ENCODE results near the gene RPS29. TPM values are rescaled to one million over a fixed set of nuclear protein-coding genes. Genes with fewer than 3 reads are reported as not detected.

The RPS29 gene
- total and polyA plus RNA-seq, 2 of the 13 experiments (the other 11 are each of a cell fraction or from before 2014, with no cell fraction given), result 4,303 to 8,215 TPM

GRCh38 chr14:49585803-49586672 lies at the start of gene RPS29 (continued):
- TF ChIP-seq, protein P1, sequence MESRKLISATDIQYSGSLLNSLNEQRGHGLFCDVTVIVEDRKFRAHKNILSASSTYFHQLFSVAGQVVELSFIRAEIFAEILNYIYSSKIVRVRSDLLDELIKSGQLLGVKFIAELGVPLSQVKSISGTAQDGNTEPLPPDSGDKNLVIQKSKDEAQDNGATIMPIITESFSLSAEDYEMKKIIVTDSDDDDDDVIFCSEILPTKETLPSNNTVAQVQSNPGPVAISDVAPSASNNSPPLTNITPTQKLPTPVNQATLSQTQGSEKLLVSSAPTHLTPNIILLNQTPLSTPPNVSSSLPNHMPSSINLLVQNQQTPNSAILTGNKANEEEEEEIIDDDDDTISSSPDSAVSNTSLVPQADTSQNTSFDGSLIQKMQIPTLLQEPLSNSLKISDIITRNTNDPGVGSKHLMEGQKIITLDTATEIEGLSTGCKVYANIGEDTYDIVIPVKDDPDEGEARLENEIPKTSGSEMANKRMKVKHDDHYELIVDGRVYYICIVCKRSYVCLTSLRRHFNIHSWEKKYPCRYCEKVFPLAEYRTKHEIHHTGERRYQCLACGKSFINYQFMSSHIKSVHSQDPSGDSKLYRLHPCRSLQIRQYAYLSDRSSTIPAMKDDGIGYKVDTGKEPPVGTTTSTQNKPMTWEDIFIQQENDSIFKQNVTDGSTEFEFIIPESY (CRISPR knock-in tag; IDR thresholded peaks at IDR 0.05), result peak; percentile 10; the same call in 1 of the 2 replicates
- TF ChIP-seq POLR2AphosphoS2 (IDR thresholded peaks at IDR 0.05; ENCODE audit: low read depth, low read length), result peak; percentile 93
- TF ChIP-seq ZNF619 (CRISPR knock-in tag; IDR thresholded peaks at IDR 0.05), result no peak
- no peak for TF ChIP-seq NONO (IDR thresholded peaks at IDR 0.05)
- no peak; the same call in none of the 2 replicates for TF ChIP-seq NONO (CRISPR knock-in tag; conservative IDR thresholded peaks at IDR 0.05)
- peak; percentile 99 for TF ChIP-seq JUND (CRISPR knock-in tag; IDR thresholded peaks at IDR 0.05)
- TF ChIP-seq HDAC6 (IDR thresholded peaks at IDR 0.05; ENCODE audit: low read depth, low read length), result no peak
- no peak for TF ChIP-seq GTF3A (CRISPR knock-in tag; conservative IDR thresholded peaks at IDR 0.05)
- peak; percentile 63; the same call in 1 of the 2 replicates for TF ChIP-seq SIN3A (IDR thresholded peaks at IDR 0.05; ENCODE audit: borderline replicate concordance, low read depth, low read length)
- TF ChIP-seq, protein P2, sequence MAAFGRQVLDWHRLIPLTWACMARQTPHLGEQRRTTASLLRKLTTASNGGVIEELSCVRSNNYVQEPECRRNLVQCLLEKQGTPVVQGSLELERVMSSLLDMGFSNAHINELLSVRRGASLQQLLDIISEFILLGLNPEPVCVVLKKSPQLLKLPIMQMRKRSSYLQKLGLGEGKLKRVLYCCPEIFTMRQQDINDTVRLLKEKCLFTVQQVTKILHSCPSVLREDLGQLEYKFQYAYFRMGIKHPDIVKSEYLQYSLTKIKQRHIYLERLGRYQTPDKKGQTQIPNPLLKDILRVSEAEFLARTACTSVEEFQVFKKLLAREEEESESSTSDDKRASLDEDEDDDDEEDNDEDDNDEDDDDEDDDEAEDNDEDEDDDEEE (CRISPR knock-in tag; IDR thresholded peaks at IDR 0.05), result no peak
- TF ChIP-seq MLX (CRISPR knock-in tag; IDR thresholded peaks at IDR 0.05), result peak; percentile 17; the same call in 1 of the 2 replicates
- no peak; the same call in none of the 2 replicates for TF ChIP-seq ZNF614 (CRISPR knock-in tag; IDR thresholded peaks at IDR 0.05; ENCODE audit: borderline replicate concordance)
- TF ChIP-seq ZNF256 (CRISPR knock-in tag; conservative IDR thresholded peaks at IDR 0.05), result no peak
- no peak for TF ChIP-seq NR2F2 (IDR thresholded peaks at IDR 0.05; ENCODE audit: borderline replicate concordance, low read depth)
- no peak for TF ChIP-seq PAWR (CRISPR knock-in tag; IDR thresholded peaks at IDR 0.05; ENCODE audit: borderline replicate concordance)
- TF ChIP-seq KDM6A (CRISPR knock-in tag; IDR thresholded peaks at IDR 0.05; ENCODE audit: low read depth), result no peak
- TF ChIP-seq MEIS1 (CRISPR knock-in tag; IDR thresholded peaks at IDR 0.05; ENCODE audit: borderline replicate concordance), result no peak
- no peak; the same call in 1 of the 2 replicates for TF ChIP-seq ZNF530 (CRISPR knock-in tag; IDR thresholded peaks at IDR 0.05; ENCODE audit: low read depth)
- TF ChIP-seq ZNF850 (CRISPR knock-in tag; conservative IDR thresholded peaks at IDR 0.05), result no peak
- TF ChIP-seq HOXD1 (CRISPR knock-in tag; IDR thresholded peaks at IDR 0.05), result peak; percentile 13; the same call in 1 of the 2 replicates
- TF ChIP-seq TOE1 (CRISPR knock-in tag; IDR thresholded peaks at IDR 0.05), result no peak
- no peak for TF ChIP-seq JDP2 (CRISPR knock-in tag; IDR thresholded peaks at IDR 0.05; ENCODE audit: borderline replicate concordance)
- peak; percentile 94 for TF ChIP-seq ZNF335 (CRISPR knock-in tag; IDR thresholded peaks at IDR 0.05)
- no peak for TF ChIP-seq PAX8 (CRISPR knock-in tag; IDR thresholded peaks at IDR 0.05; ENCODE audit: borderline replicate concordance)
- TF ChIP-seq, protein P3, sequence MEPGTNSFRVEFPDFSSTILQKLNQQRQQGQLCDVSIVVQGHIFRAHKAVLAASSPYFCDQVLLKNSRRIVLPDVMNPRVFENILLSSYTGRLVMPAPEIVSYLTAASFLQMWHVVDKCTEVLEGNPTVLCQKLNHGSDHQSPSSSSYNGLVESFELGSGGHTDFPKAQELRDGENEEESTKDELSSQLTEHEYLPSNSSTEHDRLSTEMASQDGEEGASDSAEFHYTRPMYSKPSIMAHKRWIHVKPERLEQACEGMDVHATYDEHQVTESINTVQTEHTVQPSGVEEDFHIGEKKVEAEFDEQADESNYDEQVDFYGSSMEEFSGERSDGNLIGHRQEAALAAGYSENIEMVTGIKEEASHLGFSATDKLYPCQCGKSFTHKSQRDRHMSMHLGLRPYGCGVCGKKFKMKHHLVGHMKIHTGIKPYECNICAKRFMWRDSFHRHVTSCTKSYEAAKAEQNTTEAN (CRISPR knock-in tag; conservative IDR thresholded peaks at IDR 0.05), result no peak
- TF ChIP-seq NFIB (CRISPR knock-in tag; IDR thresholded peaks at IDR 0.05; ENCODE audit: borderline replicate concordance), result no peak
- no peak for TF ChIP-seq ZNF879 (CRISPR knock-in tag; IDR thresholded peaks at IDR 0.05)
